T-helper 2 cell treated with Interferon-gamma antibody and Interleukin-4, amounts not matched to agents 100 ng/mL and 5 ng/mL, for 36 hours (primary cell): ENCODE measurements around the gene USP22. TPM values are rescaled to one million over a fixed set of nuclear protein-coding genes. Genes with fewer than 3 reads are reported as not detected.

ENCODE experiments used
- intact Hi-C: fragments of 100-400 bp; cut with micrococcal nuclease; formaldehyde crosslinking; loops from one replicate; pipeline ENCODE4 v1.15.1; 2023
- total RNA-seq: library from RNA; stranded (reverse); gene quantifications from 2 replicates; pipeline ENCODE4 v1.2.3, GENCODE V29; 2022

The USP22 gene
- total RNA-seq, 1 donor from 2014 or later = 157 TPM

DNA sequence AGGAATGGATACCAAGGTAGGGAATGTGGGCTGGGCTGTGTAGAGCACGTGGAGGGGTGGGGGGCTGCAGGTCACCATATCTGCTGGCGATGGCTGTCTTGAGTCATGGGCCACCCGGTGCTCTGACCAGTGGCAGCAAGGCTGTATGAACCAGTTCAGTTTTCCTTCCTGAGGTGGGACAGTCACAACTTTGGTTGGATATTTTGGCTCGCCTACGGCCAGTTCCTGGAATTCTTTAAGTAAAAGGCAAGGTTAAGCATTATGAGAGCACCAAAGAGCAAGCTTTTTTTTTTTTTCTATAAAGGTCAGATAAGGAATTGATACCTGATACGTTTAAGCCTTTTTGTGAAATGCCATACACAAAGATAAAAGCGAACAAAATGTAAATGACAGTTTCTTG is 81.9 kb downstream of the USP22 start:
- intact Hi-C loops = no loop called here

DNA sequence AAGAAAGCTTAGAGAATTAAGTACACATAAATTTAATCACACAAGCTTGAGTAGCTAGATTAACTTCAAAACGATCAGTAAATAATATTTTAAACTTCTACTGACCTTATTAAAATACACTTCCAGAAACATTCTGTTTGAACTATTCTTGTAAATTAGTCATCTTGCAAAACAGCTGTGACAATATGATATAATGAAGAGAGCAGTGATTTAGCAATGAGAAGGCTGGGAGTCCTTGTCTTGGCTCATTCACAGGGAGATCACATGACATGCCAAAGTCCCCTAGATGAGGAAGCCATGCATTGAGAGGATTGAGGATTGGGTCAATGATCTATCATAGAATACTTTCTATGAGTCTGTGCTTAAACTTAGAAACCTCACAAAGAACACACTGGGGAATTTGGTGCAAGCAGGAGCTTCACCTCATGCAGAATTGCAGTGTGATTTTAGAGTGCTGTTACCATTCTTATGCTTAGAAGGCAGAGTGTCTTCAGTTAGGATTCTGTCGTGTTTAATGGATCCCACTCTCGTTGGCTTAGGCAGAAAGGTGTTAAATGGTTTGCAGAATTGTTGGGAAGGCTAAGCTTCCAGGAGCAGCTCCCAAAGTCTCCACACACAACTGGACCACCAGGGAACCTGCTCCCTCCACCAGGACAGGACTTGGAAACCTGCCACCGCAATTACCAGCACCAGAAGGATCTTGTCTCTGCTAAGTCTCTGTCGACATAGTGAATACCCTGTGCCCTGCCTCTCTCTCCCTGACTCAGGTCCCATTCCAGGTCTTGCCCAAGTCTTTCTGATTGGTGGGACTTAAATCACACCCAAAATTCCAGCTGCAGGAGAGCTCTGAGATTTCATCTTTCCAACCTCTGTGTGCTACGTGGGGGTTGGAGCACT is 87.1 kb downstream of the USP22 start:
- intact Hi-C loops = no loop called here

DNA sequence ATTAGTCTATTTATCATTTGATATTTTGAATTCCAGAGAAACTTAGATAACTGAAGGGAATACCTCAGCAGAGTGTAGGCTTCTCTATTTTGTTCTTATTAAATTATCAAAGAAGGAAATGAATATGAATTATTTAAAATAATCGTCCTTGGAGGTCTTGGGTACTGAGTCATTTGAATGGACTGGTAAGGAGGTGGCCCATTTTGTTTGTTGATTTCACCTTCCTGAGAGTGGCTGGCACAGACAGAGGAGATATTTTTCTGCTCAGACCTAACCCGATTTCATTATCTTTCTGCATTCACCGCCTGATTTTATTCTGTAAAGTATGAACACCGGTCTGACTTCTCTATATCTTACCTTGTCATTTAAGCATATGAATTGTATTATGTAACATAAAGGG is 88.0 kb downstream of the USP22 start:
- intact Hi-C loops = no loop called here

DNA sequence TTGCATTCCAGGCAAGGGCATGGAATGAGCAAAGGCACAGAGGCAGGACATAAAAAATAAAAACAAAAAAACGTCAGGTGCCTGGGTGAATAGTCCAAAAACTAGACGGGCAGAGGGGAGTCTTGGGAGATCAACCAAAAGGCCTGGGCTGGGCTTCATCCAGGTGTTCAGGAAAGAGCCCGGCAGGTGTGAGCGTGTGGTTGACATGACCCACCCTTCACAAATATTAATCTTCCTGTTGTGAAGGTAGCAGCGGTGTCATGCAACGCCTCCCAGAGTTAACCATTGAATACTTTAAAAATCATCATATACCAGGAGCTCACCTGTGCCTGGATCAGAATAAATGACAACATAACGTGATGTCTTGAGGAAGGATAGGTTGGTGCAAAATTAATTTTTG is 90.6 kb downstream of the USP22 start:
- intact Hi-C loops = no loop called here

Other genes starting within 250 kb of the USP22 start
- gene DHRS7B, start 84.0 kb upstream of the USP22 start, total RNA-seq = 15.1 and 15.3 TPM in 2 replicates
- 20.3 and 23.5 TPM in 2 replicates for gene TMEM11, start 171.2 kb upstream of the USP22 start, total RNA-seq
- 1.0 and 1.1 TPM in 2 replicates for gene NATD1, start 210.4 kb upstream of the USP22 start, total RNA-seq
- gene MAP2K3, start 241.7 kb upstream of the USP22 start, total RNA-seq = 57.8 and 58.0 TPM in 2 replicates